GM19193 (cell line): ENCODE results near the gene UBC.
A peak's percentile ranks its signal among the peaks of the same experiment; 100 is the strongest.

Experiments
- POLR2A ChIP-seq: IDR thresholded peaks from 4 replicates; pipeline ENCODE4 v1.6.1; 2011; ENCODE audit not compliant: insufficient read depth, insufficient read length; ENCODE audit errors: extremely low read depth

UBC gene

GRCh38 chr12:124921200-124922031 lies 7.0 kb upstream of the UBC start:
- TF ChIP-seq POLR2A: peak; percentile 82

- no peak for TF ChIP-seq POLR2A
These were observed 6.0 kb upstream of the UBC start for GRCh38 chr12:124920353-124920935.

- peak; percentile 44 for TF ChIP-seq POLR2A
These were observed 5.3 kb upstream of the UBC start for GRCh38 chr12:124919521-124920352.

- no peak for TF ChIP-seq POLR2A
These were observed 3.6 kb upstream of the UBC start for GRCh38 chr12:124917841-124918621.

- peak; percentile 46 for TF ChIP-seq POLR2A
These were observed 2.8 kb upstream of the UBC start for GRCh38 chr12:124917135-124917840.

GRCh38 chr12:124916374-124917134 lies 2.1 kb upstream of the UBC start:
- no peak for TF ChIP-seq POLR2A

GRCh38 chr12:124915239-124916236 lies 1.1 kb upstream of the UBC start:
- peak; percentile 3 for TF ChIP-seq POLR2A

- no peak for TF ChIP-seq POLR2A
These were observed 717 bp downstream of the UBC start for GRCh38 chr12:124913474-124914391.

- TF ChIP-seq POLR2A: peak; percentile 66
These were observed 3.6 kb downstream of the UBC start for GRCh38 chr12:124910561-124911478.
